CD4-positive, alpha-beta T cell treated with Interleukin-10 for 1 hour (primary cell): Measurements from ENCODE around the gene INPP4B.

Experiments used
- DNase-seq: peaks from one replicate; pipeline ENCODE4 v3.0.0-alpha.2; 2020

Gene INPP4B

DNA sequence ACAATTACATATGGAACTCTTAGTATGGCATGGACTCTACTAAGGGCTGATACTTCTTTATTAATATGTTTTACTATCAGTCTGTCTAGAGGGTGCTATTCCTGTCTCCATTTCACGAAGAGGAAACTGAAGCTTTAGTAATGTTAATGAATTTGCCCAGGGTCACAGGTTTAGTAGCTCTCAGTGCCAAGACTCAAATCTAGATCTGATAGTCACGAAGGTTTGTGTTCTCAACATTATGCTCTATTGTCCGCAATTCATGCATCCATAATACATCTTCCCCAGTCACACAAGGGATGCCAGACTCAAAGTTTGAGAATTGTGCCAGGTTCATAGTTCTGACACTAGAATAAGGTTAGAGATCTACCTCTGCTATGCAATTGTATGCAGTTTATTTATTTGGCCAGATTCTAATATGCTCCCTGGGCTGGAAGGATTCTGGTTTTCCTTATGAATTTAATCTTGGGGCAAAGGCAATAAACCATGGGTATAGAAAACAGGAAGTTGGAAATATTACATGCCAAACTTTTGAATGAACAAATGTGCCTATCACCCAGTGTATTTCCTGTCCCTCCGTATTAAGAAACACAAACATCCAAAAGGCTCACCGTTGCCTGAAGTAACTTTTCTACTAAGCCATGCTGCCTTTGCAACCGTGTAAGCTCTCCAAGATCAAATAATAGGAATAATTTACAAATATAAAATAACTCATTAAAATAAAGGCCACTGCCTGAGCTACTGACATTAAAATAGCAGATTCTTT is 478.5 kb downstream of the INPP4B start:
- no peak for DNase-seq

DNA sequence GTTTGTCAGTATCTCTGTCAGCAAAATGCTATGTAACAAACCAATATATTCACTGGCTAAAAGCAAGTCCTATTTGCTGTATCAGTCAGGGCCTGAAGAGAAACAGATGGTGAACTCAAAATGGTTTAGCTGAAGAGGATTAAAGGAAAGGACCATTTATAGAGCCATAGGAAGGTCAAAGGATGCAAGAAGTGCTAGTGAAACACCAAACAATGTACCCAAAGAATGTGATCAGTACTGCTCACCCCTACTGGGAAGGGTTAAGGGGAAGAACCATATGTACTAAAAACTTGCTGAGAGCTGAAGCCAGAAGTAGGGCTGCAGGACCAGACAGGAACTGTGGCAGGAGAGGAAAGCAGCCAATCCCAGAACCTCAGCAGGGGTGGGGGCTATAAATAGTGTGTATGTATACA is 479.3 kb downstream of the INPP4B start:
- no peak for DNase-seq

DNA sequence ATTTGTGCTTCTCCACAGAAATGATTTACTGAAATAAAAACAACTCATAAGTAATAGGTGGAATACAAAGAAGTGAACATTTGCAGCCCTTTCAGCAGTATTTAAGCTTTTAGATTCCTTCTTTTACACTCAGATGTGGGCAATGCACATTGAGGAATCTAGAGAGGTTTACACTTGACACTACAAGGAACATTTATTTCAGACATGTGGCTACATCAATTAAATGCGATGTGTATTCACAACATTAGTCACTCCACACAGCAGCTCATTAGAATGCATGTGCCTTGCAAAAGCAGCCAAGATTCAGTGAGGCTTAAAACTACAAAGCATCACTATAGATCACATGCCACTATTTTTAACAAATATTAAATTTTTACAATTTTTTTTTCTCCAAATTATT is 480.7 kb downstream of the INPP4B start:
- DNase-seq, result no peak

DNA sequence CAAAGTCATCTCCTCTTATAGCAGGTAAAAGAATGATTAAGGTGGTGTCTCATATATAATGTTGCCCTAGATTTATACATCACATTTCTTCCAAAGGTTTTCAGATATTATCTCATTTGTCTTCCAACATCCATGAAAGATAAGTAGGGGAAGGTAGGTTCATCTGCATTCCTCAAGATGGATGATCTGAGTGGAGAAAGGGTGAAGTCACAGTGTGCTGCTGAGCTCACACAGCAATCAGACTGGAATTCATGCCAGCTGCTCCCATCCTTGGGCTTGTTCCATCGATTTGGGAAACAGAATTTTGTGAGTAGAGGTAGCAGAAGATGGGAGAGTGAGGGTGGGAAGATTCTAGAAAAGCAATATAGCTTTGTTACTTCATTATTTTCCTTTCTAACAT is 482.4 kb downstream of the INPP4B start:
- no peak for DNase-seq

DNA sequence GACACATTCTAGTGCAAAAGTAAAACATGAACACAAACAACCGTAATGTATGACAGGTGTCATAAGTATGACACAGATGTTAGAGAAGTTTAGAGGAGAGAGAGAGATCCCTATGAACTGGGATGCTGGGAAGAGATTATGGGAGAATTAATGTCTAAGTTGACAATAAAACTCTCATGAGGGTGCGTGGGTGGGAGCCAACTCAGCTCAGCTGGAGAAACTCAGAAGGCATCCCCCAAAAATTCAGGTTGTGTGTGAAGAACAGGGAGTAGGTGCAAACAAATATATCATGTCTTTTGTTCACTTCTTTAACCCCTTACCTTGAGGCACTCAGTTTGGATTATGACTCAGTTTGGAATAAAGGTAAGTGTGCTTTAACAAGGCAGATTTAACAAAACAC is 484.1 kb downstream of the INPP4B start:
- DNase-seq, result no peak

DNA sequence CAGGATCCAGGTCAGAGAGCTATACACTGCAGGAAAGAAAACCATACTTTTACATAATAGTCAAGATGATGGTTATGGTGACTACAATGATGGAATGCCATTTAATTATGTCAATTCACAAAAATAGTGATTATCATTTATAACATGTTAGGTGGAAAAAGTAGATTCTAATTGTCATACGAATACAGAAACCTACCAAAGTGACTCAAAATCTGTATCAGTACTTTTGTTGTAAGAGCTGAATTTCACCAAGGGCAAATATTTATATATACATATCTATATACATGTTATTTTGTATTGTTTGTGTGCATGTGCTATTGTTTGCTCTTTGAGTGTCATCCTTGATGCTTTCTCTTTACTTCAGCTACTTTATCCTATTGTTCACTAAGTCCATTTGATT is 485.4 kb downstream of the INPP4B start:
- DNase-seq, result no peak

DNA sequence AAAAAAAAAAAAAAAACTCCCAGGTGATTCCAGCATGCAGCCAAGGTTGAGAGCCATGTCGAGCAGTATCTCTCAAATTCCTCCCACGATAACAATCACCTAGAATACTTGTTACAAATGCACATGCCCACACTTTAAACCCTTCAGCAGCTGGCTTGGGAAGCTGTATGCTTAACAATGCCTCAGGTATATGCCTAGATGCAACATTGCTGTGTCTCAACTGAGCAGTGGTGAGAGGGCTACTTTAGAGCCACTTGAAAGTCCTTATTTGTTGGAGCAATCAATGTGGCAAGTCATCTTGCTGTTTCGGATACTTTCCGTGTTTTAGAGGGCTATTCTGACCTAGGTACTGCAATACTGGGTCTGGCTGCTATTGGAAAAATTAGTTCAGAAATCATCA is 487.4 kb downstream of the INPP4B start:
- no peak for DNase-seq

DNA sequence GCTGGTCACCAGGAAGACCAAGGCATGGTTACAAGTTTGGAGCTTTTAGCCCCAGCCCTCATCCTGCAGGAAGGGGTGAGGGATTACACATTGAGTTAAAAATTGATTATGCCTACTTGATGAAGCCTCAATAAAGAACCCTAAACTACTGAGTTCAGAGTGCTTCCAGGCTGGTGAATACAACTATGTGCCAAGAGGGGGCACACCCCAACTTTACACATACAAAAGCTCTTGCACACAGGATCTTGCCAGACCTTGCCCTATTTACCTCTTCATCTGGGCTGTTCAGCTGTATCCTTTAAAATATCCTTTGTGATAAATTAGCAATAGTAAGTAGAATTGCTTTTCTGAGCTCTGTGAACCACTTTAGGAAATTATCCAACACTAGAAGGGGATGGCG is 489.3 kb downstream of the INPP4B start:
- DNase-seq, result peak; percentile 46

DNA sequence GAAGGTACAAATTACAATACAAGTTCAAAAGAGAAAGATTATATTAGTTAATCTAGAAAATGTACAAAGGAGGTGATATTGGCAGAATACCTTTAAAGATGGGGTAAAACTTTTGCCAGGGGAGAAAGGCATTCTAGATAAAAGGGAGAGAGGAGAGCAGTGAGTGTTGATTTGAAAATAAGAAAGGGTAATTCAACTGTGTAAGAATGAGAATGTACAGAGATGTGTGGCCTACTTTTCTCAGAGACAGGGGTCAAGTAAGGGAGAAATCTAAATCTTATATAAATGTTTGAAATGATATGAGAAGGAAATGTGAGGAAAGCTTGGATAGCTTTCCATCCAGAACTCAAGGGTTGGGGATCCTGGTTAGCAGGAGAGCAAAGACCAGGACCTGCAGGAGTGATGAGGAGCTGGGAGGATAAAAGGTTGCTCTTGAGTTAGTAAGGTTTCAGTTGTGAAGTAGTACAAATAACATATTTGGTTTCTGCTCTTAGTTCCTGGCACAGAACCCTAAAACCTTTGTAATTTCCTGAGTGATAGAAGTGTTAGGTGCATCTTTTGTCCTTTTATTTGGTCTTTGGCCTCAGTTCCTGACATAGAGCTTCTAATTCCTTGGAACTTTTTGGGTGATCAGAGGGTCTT is 489.9 kb downstream of the INPP4B start:
- DNase-seq, result no peak

DNA sequence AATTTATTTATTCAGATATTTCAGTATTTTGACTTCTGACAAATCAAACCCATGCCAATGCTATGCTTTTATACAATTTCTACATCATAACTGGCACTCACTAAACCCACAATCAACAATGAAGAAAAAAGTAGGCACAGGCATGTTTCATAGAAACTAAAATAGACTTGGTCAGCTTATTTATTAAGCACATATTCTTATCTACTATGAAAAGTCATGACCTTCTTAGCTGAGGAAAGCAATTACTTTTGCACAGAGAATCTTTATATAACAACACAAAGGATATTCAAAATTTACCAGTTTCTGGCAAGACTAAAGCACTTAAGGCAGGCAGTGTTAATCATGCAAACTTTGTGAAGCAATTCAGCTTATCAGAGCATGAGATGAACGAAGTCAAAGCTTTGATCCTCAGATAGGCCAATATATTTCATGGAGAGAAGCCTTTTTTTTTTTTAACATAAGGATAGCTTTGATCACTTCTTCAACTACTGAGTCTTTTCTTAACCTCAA is 490.6 kb downstream of the INPP4B start:
- DNase-seq, result no peak

DNA sequence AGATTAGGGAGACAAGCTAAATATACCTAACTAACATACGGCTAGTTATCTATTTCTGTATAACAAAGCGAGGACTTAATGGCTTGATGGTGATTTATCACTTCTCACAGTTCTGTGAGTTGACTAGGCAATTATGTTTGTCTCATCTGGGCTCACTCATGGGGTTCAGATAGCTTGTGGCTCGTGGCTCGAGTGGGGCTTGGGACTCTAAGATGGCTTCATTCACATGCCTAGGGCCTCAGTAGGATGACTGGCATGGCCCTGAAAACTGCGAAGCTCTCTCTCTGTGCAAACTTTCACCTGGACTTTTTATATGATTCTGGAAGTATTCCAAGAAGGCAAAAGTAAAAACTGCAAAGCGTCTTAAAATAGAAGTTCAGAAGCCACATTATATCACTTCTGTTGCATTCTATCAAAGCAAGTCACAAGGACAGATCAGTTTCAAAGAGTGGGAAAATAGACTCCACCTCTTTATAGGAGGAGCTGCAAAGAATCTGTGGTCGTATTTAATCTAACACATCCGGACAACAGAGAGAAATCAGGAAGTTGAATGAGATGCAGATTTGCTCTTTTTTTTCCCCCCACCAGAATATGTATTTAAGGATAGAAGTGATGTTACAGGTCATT is 491.2 kb downstream of the INPP4B start:
- peak; percentile 72 for DNase-seq

DNA sequence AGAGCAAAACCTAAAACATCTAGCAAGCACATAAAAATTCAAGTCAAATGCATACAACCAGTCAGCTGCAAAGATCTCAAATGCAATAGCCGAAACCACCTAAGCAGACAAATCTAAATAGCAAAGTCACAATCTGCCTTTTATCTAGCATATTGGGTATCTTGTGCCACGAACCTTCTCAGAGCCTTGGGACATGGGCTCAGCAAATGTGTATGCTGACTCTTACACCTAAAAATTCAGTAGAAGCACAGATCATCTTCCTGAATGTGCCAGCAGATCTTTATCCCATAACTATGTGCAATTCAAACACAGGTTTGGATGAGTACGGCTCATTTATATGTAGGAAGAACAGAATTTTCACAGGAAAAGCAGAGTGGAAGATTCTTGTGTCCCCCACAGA is 492.1 kb downstream of the INPP4B start:
- no peak for DNase-seq

DNA sequence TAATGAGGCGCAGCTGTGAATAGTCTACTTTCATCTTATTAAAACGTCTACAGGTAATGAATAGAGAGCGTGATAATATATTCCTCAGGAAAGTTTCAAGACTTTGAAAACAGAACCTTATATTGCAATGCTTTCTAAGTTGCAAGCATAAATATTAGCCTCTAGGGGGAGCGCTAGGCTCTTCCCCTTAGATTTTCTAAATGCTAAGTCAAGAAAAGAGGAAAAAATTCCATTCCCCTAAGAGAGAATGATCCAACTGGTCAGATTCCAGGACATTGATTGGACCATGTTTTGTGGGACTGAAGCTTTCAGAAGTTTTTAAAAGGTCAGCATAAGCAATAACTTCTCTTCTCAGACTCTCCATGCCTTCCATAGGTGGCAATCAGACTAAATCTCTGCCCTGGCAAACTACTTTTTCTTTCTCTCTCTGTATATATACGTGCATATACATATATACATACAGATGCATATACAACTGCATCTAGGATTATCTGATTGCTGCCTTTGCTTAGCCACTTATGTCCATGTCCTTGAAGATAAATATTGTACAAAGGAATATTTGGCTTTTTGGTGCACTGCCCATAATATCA is 492.9 kb downstream of the INPP4B start:
- peak; percentile 58 for DNase-seq

DNA sequence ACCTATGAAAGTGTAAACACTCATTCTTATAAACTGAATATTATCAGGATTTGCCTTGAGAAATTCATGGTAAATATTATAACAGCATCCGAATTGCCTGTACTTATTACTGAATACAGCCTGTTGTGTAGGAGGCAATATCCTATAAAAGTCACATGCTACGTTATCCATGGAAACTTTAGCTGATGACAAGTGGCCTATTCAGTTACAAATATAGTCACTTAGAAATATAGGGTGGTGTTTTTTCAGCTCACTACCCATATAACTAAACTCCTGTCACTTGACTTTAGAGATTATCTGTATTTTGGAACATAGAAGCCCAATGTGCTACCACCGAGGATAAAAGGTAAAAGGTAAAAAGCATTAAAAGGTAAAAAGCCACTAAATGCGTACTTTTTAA is 493.4 kb downstream of the INPP4B start:
- no peak for DNase-seq

DNA sequence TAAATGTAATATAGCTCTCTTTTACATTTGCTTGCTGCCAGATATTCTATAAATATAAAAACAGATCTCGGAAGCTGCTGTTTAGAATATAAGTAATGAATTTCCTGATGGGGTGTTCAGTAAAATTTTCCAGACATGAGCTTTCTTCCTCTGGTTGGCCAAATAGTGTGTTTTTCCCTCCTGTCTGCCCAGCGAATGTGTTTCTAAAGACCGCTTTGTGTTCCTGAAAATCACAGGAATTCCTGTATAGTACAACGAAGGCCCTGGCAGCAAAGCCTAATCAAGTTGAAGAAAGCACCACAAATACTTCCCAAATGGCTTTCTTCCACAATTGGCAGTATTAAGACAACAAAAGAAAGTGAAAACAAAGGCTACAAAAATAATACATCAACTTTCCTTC is 494.1 kb downstream of the INPP4B start:
- no peak for DNase-seq

DNA sequence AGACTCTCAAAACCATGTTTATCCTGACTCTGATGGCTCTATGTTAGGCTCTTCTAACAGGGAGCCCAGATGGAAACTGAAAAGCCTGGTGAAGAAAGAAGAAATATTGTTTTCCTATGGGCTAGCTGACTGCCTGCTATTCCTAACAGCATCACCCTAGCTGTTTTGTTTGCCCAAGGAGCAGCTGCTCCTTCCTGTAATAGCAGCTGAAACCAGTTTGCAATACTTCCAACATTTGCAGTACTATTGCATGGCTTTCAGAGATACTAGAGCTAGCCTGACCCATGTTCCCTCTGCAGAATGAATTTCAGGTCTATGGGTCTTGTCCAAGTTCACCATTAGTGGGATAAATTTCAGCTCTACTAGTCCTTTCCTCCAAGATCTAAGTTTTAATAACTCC is 495.2 kb downstream of the INPP4B start:
- DNase-seq, result no peak

DNA sequence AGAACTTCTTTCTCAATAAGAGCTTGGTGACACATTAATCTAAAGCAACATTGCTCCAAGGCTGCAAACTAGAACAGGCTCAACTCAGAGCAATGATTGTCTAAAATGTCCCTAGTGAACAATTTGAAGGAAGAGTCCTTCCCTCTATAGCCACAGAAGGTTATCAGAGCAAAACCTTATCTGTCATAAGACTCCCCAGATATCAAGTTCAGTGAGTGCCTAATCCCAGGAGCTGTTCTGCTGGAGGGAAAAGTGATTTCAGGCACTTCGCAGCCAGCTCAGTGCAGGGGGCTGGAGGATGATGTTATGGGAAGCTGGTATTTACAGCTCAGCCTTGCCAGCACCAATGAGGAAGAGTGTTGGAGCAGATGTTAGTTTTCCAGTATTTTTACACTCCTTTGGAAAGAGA is 497.5 kb downstream of the INPP4B start:
- no peak for DNase-seq

DNA sequence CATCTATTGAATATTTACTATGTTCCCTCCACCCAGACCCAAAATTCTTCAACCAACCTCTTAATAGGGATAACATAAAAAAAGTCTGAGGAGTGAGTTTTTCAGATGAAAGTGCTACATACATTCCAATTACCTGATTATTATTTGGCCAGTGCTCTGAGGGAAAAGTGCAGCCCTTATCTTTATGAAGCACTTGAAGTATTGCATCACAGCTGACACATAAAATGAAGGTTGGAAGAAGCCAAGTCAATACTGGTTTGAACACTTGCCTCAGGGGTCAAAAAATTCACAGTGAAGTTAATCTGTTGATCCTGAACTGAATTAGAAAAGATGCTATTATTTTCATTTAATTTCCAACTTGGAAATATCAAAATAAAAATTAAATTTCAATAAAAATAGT is 498.9 kb downstream of the INPP4B start:
- no peak for DNase-seq

DNA sequence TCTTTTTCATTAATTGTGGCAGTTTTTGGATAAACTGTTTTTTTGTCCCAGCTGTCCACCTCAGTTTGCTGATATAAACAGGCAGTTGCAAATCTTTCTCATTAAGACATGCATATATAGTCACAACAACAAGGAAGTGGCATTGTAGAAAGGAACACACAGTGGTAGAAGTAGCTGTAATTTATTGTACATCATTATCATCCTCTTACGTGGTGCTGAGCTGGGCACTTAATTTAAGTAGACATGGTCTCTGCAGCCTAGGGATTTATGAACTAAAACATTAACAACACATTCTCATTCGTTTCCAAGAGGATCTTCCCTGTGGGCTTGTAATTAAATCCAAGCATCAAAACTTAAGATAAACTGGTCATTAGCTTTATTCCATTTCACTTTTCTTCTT is 500.2 kb downstream of the INPP4B start:
- DNase-seq, result no peak

DNA sequence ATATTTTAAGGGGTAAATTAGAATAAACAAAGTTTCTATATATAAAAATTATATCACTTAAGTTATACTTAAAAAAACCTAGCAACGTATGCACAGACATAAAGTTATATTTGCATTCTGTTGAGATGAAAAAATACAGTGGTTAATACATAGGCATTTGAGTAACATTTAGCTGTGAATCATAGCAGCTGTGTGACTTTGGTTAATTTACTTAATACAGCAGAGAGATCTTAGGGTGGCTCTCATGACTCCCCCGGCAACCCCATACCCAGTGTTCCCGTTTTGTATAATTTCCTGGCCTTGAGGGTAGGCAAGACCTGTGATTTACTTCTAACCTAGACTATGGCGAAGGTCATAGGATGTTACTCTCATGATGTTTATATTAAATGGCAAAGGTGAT is 504.8 kb downstream of the INPP4B start:
- no peak for DNase-seq

DNA sequence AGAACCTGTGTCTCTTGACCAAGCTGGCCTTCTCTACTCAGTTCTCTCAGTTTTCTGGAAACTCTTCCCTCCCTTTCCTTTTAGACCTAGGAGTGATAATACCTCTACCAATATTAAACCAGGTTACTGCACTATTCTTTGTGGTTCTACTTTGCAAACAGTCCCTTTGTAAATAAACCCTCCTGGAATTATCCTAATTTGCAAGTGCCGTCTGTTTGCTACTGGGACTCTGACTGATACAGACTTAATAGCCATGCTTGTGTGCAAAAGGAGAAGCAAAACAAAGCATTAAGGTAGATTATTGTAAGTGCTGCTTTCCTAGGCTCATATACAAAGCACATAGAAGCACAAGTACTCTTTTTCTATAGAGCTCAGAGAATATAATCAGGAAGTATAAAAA is 507.0 kb downstream of the INPP4B start:
- no peak for DNase-seq

DNA sequence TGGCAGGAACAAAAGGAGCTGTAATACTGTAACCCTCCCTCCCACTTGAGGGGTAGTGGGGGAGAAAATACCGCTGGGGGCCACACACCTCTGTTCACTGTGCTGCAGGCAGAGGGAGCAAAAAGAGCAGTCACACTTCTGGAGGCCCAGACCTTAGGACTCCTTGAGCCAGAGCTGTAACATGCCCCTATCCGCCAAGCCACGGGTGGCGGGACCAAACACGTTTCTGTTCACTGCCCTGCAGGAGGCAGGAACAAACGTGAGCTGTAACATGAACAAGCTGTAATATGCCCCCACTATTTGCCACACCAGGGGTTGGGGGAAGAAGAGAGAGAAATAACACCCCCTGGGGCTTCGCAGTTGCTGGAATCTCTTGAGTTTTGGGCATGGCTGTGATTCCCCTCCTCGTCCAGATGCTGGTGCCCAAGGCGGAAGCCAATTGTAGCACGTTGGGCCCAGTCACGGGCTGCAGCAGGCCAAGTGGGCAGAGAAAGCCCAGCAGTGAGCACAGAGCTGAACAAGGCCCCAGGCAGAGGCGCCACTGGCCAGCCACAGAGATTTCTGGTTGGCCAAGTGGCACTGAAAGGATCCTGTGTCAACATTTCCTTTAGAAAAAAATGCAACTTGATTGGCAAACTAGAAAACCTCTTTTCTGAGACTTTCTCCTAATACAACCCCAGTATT is 509.7 kb downstream of the INPP4B start:
- DNase-seq, result no peak

DNA sequence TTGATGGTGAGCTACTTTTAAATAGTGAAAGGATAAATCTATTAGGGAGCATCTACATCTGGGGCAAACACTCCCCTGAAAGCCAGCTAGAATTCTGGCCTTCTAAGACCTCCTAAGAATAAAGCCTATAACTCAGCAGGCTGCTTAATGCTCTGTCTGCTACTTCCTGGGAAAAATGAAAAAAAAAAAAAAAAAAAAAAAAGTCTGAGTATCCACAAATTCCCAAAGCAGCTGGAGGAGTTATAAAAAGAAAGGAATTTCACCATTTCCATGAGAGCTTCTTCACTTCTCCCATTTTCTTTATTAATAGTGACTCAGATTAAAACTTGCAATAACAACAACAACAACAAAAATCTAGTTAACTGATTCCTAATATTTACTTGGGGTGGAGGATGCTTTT is 511.2 kb downstream of the INPP4B start:
- no peak for DNase-seq
